HG02970 (cell line): ENCODE results near the gene GDF2.

ENCODE experiments used
- ATAC-seq: cut with Tn5 transposase; IDR thresholded peaks from one replicate; pipeline ENCODE4 v1.9.1; 2021; ENCODE audit warnings: mild to moderate bottlenecking, moderate library complexity, moderate number of reproducible peaks; ENCODE audit not compliant: unreplicated experiment, low FRiP score

GDF2 gene

DNA sequence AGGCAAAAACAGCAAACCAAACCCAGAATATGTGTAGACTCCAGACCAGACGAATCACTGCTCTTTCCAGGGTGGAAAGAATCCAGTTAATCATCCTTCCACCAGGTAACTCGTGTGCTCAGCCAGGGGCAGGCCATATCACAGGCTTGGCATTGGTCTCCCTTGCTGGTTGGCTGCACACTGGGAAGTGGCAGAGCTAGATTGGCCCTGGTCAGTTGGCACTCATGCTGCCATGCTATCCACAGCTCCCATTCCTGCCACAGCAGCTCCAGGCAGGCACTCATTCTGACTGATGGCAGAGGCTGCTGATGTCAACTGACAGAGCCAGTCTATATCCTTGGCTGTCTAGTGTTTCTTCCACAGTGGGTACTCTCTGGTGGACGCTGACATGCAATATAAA is 31.9 kb upstream of the GDF2 start:
- ATAC-seq, result no peak

- ATAC-seq, result no peak
Observed at GRCh38 chr10:47291682-47292081, 30.6 kb upstream of the GDF2 start.

DNA sequence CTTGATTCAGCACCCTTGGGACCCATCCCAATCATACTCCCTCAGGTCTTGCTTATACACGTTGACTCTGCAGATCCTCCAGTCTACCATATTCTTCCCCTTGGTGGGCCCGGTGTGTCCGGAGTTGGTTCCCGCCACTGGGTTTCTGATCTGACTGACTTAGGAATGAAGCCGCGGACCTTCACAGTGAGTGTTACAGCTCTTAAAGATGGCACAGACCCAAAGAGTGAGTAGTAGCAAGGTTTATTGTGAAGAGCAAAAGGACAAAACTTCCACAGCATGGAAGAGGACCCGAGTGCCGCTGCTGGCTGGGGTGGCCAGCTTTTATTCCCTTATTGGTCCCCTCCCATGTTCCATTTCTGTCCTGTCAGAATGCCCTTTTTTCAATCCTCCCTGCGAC is 28.2 kb upstream of the GDF2 start:
- no peak for ATAC-seq

- ATAC-seq, result no peak
Observed at GRCh38 chr10:47294501-47294900, 27.8 kb upstream of the GDF2 start.

DNA sequence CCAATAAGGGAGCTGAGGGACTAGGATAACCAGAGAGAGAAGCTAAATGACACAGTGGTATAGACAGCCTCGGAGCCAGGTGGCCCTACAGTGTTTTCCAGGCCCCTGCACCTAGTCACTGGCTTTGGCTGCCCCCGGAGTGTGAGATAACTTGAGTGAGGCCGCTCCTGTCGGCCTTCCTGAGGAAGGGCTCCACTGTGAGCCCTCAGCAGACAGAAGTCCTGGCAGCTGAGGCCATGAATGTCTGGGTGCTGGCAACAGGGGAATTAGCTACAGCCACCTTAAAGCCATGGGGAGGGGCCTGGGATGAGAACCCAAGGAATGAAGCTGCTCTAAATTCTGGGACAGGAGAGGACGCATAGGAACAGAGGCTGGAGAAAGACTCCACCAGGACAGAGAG is 26.8 kb upstream of the GDF2 start:
- no peak for ATAC-seq

DNA sequence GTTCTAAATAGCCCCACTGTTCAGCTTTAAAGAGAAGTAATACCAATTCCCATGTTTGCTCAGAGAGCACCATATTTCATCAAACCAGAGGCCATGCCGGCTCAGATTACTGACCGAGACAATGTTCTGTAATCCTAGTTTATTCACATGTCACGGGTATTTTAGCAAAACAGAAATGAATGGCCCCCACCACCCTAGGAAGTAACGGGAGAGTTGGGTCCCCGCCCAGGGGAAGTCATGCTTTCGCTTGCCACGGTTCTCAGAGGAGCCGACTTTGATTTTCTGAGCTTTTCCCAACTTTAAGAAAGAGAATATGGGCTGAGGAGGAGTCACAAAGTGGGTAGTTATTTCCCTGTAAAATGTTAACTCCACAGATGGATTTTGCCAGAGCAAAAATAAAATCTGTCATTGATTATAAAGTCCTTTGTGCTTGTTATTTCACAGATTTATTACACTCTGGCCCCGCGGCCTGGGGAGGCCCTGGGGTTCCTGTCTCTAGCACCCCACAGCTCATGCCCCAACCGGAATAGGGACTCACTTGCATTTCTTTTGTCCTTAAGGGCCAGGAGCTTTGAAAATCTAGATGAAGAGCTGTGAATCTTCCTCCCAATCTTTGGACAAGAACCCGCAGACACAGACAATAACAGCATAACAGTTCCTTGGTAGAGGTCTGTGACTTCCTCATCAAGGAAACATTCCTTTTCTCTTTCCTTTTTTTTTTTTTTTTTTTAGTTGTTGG is 25.9 kb upstream of the GDF2 start:
- no peak for ATAC-seq

- ATAC-seq, result no peak
Observed at GRCh38 chr10:47296941-47297340, 25.3 kb upstream of the GDF2 start.

GRCh38 chr10:47297866-47298540 is 24.3 kb upstream of the GDF2 start:
- no peak for ATAC-seq

GRCh38 chr10:47298715-47299114 is 23.5 kb upstream of the GDF2 start:
- no peak for ATAC-seq

GRCh38 chr10:47299611-47300428 is 22.4 kb upstream of the GDF2 start, which contains the start of gene GDF10:
Gene GDF10, plus strand, starts transcription at chr10:47300197. Its CDS starts 455 bp downstream, at chr10:47300652.
- no peak for ATAC-seq

- no peak for ATAC-seq
Observed at GRCh38 chr10:47300429-47300931, 21.8 kb upstream of the GDF2 start.

GRCh38 chr10:47301833-47302232 is 20.4 kb upstream of the GDF2 start:
- ATAC-seq, result no peak

GRCh38 chr10:47303105-47303504 is 19.1 kb upstream of the GDF2 start:
- no peak for ATAC-seq

GRCh38 chr10:47303866-47304265 is 18.4 kb upstream of the GDF2 start:
- ATAC-seq, result no peak

DNA sequence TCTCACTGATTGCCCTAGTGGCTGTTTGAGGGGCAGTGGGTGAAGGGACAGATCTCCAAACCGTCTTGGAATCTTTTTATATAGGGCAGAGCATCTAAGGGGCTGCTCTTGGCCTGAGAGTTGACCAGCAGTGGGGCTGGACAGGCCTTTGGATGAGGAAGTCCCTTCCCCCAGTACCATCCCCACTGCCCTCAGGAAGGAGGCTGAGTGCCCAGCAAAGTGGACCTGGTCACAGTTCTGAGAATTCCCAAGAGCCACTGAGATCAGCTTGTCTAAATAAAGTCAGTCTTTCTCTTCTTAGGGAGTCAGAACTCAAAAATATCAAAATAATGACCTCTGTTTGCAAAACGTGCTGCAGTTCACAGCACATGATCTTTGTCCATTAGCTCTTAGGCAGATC is 16.7 kb upstream of the GDF2 start:
- ATAC-seq, result no peak

DNA sequence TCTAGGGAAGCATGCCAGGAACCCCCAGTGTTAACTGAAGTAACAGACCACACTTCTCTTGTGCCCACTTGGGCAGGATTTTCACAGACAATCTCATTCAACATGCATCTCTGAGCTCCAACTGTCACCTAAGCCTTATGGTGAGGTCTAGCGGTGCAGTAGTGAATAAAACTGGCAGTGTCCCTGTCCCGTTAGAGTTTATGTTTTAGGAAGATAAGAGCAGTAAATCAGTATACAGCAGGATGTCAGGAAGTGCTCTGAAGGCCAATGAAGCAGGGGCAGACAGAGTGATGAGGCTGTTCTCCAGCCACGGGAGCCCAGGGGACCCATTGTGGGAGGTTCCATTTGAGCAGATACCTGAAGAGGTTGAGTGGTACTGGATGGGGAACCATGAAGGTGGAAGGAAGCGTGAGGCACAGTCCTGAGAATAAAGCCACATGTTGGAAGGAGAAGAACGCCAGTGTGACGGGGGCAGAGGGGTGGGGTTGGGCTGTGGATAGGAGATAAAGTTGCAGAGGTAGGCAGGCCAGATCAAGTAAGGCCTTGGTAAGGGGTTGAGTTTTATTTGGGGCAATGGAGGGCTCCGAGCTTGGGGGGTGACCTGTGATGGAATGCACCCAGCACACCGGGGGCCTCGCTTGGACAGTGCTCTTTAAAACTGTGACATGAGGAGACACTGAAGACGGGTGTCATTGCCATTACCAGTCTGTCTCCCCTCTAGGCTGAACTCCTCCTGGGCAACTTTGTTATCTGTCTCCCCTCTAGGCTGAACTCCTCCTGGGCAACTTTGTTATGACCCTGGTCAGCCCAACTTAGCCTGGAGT is 15.7 kb upstream of the GDF2 start:
- no peak for ATAC-seq

- no peak for ATAC-seq
Observed at GRCh38 chr10:47307381-47307780, 14.9 kb upstream of the GDF2 start.

DNA sequence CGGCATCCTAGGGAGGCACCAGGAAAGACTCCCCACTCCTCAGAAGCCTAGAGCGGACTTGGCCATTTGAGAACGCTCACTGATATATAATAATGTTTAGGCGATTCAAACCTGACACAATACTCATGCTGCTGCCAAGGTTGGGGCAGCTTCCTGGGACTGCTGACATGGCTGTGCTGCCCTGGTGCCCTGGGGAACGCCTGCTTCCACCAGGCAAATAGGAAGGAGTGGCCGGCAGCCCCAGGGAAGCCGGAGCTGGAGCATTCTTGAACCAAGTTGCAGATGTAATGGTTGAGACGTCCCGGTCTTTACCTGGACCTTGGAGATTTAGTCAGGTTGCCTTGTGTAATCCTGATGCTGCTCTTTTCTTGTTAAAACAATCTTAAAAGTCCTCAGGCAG is 13.5 kb upstream of the GDF2 start:
- no peak for ATAC-seq

DNA sequence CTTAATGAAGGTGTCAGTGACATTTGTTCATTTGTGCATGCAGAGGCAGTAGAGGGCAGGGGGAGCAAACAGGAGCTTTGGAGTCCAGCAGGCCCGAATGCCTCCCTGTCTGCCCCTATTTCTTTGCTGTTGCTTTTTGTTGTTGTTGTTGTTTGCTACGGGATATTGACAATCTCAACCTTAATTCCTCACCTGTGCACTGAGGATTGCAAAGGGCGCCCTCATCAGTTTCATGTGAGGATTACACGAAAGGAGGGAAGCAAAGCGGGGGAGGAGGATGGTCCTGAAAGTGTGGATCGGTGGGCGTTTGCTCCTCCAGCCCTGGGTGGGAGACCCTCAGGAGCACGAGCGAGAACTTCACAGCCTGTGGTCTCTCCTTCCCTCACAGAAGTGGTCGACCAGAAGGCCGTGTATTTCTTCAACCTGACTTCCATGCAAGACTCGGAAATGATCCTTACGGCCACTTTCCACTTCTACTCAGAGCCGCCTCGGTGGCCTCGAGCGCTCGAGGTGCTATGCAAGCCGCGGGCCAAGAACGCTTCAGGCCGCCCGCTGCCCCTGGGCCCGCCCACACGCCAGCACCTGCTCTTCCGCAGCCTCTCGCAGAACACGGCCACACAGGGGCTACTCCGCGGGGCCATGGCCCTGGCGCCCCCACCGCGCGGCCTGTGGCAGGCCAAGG is 12.7 kb upstream of the GDF2 start:
- no peak for ATAC-seq

- no peak for ATAC-seq
Observed at GRCh38 chr10:47310090-47310505, 12.2 kb upstream of the GDF2 start.
